BJ (cell line): ENCODE measurements around the gene ITGB1. TPM values are rescaled to one million over a fixed set of nuclear protein-coding genes. Genes with fewer than 3 reads are reported as not detected.
"Not testable (repeated sequence)": the region's sequence is repeated elsewhere in the genome, so short reads cannot be mapped to it uniquely, and the experiment has no call there.

ENCODE experiments used
- CTCF ChIA-PET: fragments of 350-600 bp; formaldehyde crosslinking; extraction: SDS; loops from one replicate; lab custom pipeline; 2021; ENCODE audit warnings: antibody characterized with exemption, inconsistent platforms; lab: Yijun Ruan, JAX
- POLR2A ChIA-PET: fragments of 300-600 bp; sonication (Branson Sonifier 250); formaldehyde crosslinking; extraction: SDS; loops from one replicate; lab custom pipeline; 2021; ENCODE audit warnings: antibody characterized with exemption; lab: Charles Lee
- DNase-seq: peaks from one replicate; pipeline ENCODE4 v3.0.0-alpha.2; 2011; ENCODE audit warnings: low read depth
- H3K27me3 ChIP-seq: 2 replicates; pipeline ENCODE4 v1.6.0; 2011; ENCODE audit warnings: low read length; ENCODE audit not compliant: control insufficient read depth, insufficient read depth
- H3K36me3 ChIP-seq: 2 replicates; pipeline ENCODE4 v1.5.1; 2011; ENCODE audit warnings: low read length; ENCODE audit not compliant: control insufficient read depth, insufficient read depth
- H3K4me3 ChIP-seq: 2 replicates; pipeline ENCODE4 v1.5.1; 2011; ENCODE audit warnings: low read depth, mild to moderate bottlenecking, control low read depth, low read length
- CTCF ChIP-seq: IDR thresholded peaks from 2 replicates; pipeline ENCODE4 v1.5.1; 2011; ENCODE audit warnings: low read depth, mild to moderate bottlenecking, control low read depth, inconsistent platforms, low read length, moderate library complexity; ENCODE audit not compliant: insufficient read depth
- polyA plus RNA-seq: library from polyadenylated mRNA; depleted of rRNA; stranded (reverse); fragments of >200 nt; gene quantifications from 2 replicates; pipeline ENCODE4 v1.2.3, GENCODE V29; 2011

ITGB1 gene
- polyA plus RNA-seq, 1 experiment: 824 TPM

GRCh38 chr10:32911285-32912016, 46.6 kb downstream of the ITGB1 start:
- Histone ChIP-seq H3K4me3 (no peak overlapping the region), H3K36me3 (peaks cover 7% of the 10 kb centered on the region), H3K27me3 (no peaks in the 10 kb centered on the region)
- CTCF ChIA-PET: no interaction called here
- no peak for TF ChIP-seq CTCF
- POLR2A ChIA-PET: no interaction called here
- DNase-seq: no peak

- DNase-seq, CTCF ChIA-PET, H3K27me3 ChIP-seq, H3K36me3 ChIP-seq, POLR2A ChIA-PET, H3K4me3 ChIP-seq: not testable (repeated sequence)
Observed at GRCh38 chr10:32909970-32910369, 48.1 kb downstream of the ITGB1 start.

GRCh38 chr10:32909456-32909855, 48.6 kb downstream of the ITGB1 start:
- H3K36me3 ChIP-seq: peaks cover 7% of the 10 kb centered on the region
- H3K27me3 ChIP-seq: no peaks in the 10 kb centered on the region
- no peak for DNase-seq
- ChIA-PET CTCF (interaction anchor here (1.3 kb wide), 1 partner anchor 30 kb away, joined by 3 read pairs; no protein-coding TSS in a partner anchor), POLR2A (no interaction called here)
- no peak for TF ChIP-seq CTCF
- no peak overlapping the region for H3K4me3 ChIP-seq

- Histone ChIP-seq H3K4me3 (no peak overlapping the region), H3K36me3 (peaks cover 9% of the 10 kb centered on the region), H3K27me3 (no peaks in the 10 kb centered on the region)
- ChIA-PET POLR2A (no interaction called here), CTCF (no interaction called here)
- DNase-seq: no peak
- no peak for TF ChIP-seq CTCF
Observed at GRCh38 chr10:32906595-32906994, 51.4 kb downstream of the ITGB1 start.

- DNase-seq: peak; percentile 3
- Histone ChIP-seq H3K36me3 (peaks cover 6% of the 10 kb centered on the region), H3K27me3 (no peaks in the 10 kb centered on the region), H3K4me3 (no peak overlapping the region)
- CTCF ChIA-PET: no interaction called here
- no peak for TF ChIP-seq CTCF
- POLR2A ChIA-PET: no interaction called here
Observed at GRCh38 chr10:32905466-32905865, 52.6 kb downstream of the ITGB1 start.

GRCh38 chr10:32901815-32902214, 56.2 kb downstream of the ITGB1 start:
- Histone ChIP-seq H3K4me3 (no peak overlapping the region), H3K36me3 (peaks cover 7% of the 10 kb centered on the region), H3K27me3 (no peaks in the 10 kb centered on the region)
- ChIA-PET CTCF (no interaction called here), POLR2A (no interaction called here)
- TF ChIP-seq CTCF: no peak
- no peak for DNase-seq

GRCh38 chr10:32895200-32895968, 62.6 kb downstream of the ITGB1 start:
- H3K36me3 ChIP-seq, DNase-seq, H3K4me3 ChIP-seq, H3K27me3 ChIP-seq, POLR2A ChIA-PET, CTCF ChIA-PET: not testable (repeated sequence)
